D721Med (cell line): ENCODE results near the gene PTPRG.

ENCODE experiments used
- DNase-seq: peaks from one replicate; pipeline ENCODE4 v3.0.0; 2011; ENCODE audit warnings: low spot score; ENCODE audit not compliant: insufficient read length
- FAIRE-seq: peaks from 2 replicates; lab custom pipeline; 2011; peaks lifted over from hg19 to GRCh38; lab: Jason Lieb, UNC
- CTCF ChIP-seq: IDR thresholded peaks from 2 replicates; pipeline ENCODE4 v1.5.1; 2012; ENCODE audit warnings: mild to moderate bottlenecking, control low read depth; ENCODE audit not compliant: insufficient read depth; ENCODE audit errors: missing control alignments

PTPRG gene

GRCh38 chr3:61768284-61769037 is 207.1 kb downstream of the PTPRG start:
- DNase-seq: no peak
- no peak for FAIRE-seq
- TF ChIP-seq CTCF: no peak

- FAIRE-seq (no peak), DNase-seq (no peak)
- TF ChIP-seq CTCF: no peak
Measured at GRCh38 chr3:61769266-61769990, 208.1 kb downstream of the PTPRG start.

DNA sequence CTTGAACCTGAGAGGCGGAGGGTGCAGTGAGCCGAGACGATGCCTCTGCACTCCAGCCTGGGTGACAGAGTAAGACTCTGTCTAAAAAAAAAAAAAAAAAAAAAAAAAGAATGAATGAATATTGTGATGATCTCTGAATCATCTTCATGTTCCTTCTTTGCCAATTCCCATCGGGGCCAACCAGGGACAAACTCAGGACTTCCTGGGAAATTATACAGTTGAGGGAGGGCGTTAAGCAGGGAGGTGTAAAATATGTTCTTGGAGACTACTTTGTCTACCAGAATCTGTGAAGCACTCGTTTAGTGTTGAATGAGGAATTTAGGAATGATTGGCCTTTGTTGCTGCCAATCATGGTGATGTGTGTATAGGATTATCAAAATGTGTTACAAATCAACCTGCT is 210.6 kb downstream of the PTPRG start:
- no peak for DNase-seq
- TF ChIP-seq CTCF: no peak
- FAIRE-seq: no peak

GRCh38 chr3:61772456-61772855 is 211.1 kb downstream of the PTPRG start:
- no peak for TF ChIP-seq CTCF
- FAIRE-seq (no peak), DNase-seq (no peak)

DNA sequence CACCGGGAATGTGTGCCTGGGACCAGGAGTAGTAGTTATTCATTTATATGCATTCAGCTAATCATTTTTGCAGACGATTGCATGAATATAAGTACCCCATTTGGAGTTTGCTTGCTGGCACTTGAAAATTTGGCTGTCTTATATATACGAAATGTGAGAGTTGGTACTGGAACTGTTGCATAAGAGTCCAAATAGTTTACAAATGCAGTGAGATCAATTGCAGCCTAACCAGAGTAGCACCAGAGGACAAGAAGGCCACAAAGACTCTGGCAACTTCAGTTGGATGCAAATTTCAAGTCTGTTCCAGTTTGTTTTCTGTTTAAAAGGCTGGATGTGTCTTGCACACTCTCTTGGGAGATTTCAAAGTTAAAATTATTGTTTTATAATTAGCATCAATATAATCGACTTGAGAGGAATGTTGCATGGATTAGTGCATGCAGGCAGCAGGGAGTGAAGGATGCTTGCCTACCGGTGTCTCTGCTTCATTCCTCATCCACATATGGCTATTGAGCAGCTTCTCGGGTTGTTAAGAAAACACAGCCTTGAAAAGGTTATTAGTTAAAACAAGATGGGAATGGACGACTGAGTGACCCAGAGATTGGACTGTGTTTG is 213.0 kb downstream of the PTPRG start:
- no peak for TF ChIP-seq CTCF

DNA sequence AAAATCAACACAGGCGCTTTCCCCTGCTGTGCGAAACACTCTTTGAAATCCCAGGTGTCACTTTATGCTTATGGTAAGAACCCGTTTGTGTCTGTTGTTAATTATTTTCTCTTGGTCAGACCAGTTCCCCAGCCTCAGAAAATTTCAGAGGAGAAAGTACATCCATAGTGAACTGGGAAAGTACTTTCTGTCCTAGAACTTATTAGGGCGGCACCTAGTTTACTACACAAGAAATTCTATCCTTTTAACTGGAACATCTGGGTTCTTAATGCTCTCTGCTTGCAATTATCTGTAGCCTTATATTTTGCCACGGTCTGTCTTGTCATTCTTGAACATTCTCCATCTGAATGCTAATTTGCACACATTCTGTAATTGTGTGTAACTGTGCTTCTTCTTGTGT is 215.0 kb downstream of the PTPRG start:
- no peak for FAIRE-seq
- TF ChIP-seq CTCF: no peak
- DNase-seq: no peak

More for the DNA sequence above, 213.0 kb downstream of the PTPRG start:
- no peak for DNase-seq
- FAIRE-seq: no peak
